Ecto neural progenitor cell (in vitro differentiated cells): Measurements from ENCODE around the gene GSE1.

Experiments
- DNase-seq: peaks from one replicate; pipeline ENCODE4 v3.0.0-alpha.2; 2018; ENCODE audit warnings: low spot score

Gene GSE1

GRCh38 chr16:85621698-85622428, 8.7 kb downstream of the GSE1 start:
- DNase-seq = no peak

- no peak for DNase-seq
Observed at GRCh38 chr16:85622683-85623082, 9.6 kb downstream of the GSE1 start.

GRCh38 chr16:85623250-85623649, 10.1 kb downstream of the GSE1 start:
- no peak for DNase-seq

- no peak for DNase-seq
Observed at GRCh38 chr16:85623997-85624601, 11.0 kb downstream of the GSE1 start.

- no peak for DNase-seq
Observed at GRCh38 chr16:85624646-85625045, 11.5 kb downstream of the GSE1 start.

GRCh38 chr16:85625053-85625452, 11.9 kb downstream of the GSE1 start:
- DNase-seq = no peak

- DNase-seq = no peak
Observed at GRCh38 chr16:85625485-85626117, 12.5 kb downstream of the GSE1 start.

- peak; percentile 76 for DNase-seq
Observed at GRCh38 chr16:85626191-85626981, 13.3 kb downstream of the GSE1 start.

GRCh38 chr16:85627089-85627488, 14.0 kb downstream of the GSE1 start:
- DNase-seq = no peak

- no peak for DNase-seq
Observed at GRCh38 chr16:85627526-85628264, 14.6 kb downstream of the GSE1 start.

- DNase-seq = no peak
Observed at GRCh38 chr16:85628265-85628556, 15.1 kb downstream of the GSE1 start.

GRCh38 chr16:85628645-85629044, 15.5 kb downstream of the GSE1 start:
- no peak for DNase-seq

GRCh38 chr16:85629326-85629725, 16.2 kb downstream of the GSE1 start:
- DNase-seq = no peak

- no peak for DNase-seq
Observed at GRCh38 chr16:85629853-85630252, 16.7 kb downstream of the GSE1 start.

- no peak for DNase-seq
Observed at GRCh38 chr16:85631230-85631629, 18.1 kb downstream of the GSE1 start.

- DNase-seq = no peak
Observed at GRCh38 chr16:85631802-85632393, 18.8 kb downstream of the GSE1 start.

GRCh38 chr16:85632709-85633437, 19.8 kb downstream of the GSE1 start:
- no peak for DNase-seq

GRCh38 chr16:85633438-85633743, 20.3 kb downstream of the GSE1 start:
- DNase-seq = no peak

GRCh38 chr16:85633888-85634287, 20.8 kb downstream of the GSE1 start:
- no peak for DNase-seq

GRCh38 chr16:85634747-85635544, 21.8 kb downstream of the GSE1 start:
- DNase-seq = no peak
